ENCODE measurements around the gene GMPR.

GRCh38 chr6:16278048-16278724 lies 39.8 kb downstream of the GMPR start:
- TF ChIP-seq CTCF (IDR thresholded peaks at IDR 0.05; ENCODE audit: extremely low read depth in 1 of 2, insufficient read depth in 1 of 2, low read depth in 1 of 2, low read length in 2 of 2): no peak
- no peak for TF ChIP-seq EZH2 (IDR thresholded peaks at IDR 0.05; ENCODE audit: borderline replicate concordance, low read depth, low read length, severe bottlenecking)
- TF ChIP-seq POLR2A (IDR thresholded peaks at IDR 0.05; ENCODE audit: low read depth, low read length): no peak
- TF ChIP-seq POLR2AphosphoS5 (IDR thresholded peaks at IDR 0.05; ENCODE audit: insufficient read depth, low read depth, low read length): no peak

Measured in endothelial cell of umbilical vein (primary cell).